Naive B cell (primary cell): Measurements from ENCODE around the gene ZNF44. TPM values are rescaled to one million over a fixed set of nuclear protein-coding genes. Genes with fewer than 3 reads are reported as not detected.

ENCODE experiments used
- ATAC-seq, 2 donors: fragments of 150-1000 bp; cut with Tn5 transposase; 2 replicates each; pipeline ENCODE4 v1.10.0; 2021; ENCODE audit warnings: low read depth in 2 of 2, mild to moderate bottlenecking in 2 of 2, moderate library complexity in 2 of 2
- DNase-seq: peaks from one replicate; pipeline ENCODE4 v3.0.0; 2022
- H3K27ac Mint-ChIP-seq, 6 donors: one replicate each; pipeline ENCODE4 v1.8.0; 2020 to 2022; ENCODE audit warnings: mild to moderate bottlenecking in 6 of 6, mixed read lengths in 6 of 6, moderate library complexity in 5 of 6, inconsistent platforms in 2 of 6
- H3K27me3 Mint-ChIP-seq, 3 donors: one replicate each; pipeline ENCODE4 v1.8.0; 2021 to 2022; ENCODE audit warnings: mixed read lengths in 3 of 3, mild to moderate bottlenecking in 1 of 3
- H3K36me3 Mint-ChIP-seq, 2 donors: one replicate each; pipeline ENCODE4 v1.8.0; 2020 to 2022; ENCODE audit warnings: mixed read lengths in 2 of 2, inconsistent platforms in 1 of 2, mild to moderate bottlenecking in 1 of 2
- H3K4me1 Mint-ChIP-seq, 3 donors: one replicate each; pipeline ENCODE4 v1.8.0; 2020 to 2022; ENCODE audit warnings: mixed read lengths in 3 of 3, inconsistent platforms in 1 of 3, mild to moderate bottlenecking in 1 of 3, moderate library complexity in 1 of 3
- H3K4me3 Mint-ChIP-seq, 8 donors: one replicate each; pipeline ENCODE4 v1.8.0; 2020 to 2022; ENCODE audit warnings: mild to moderate bottlenecking in 8 of 8, mixed read lengths in 8 of 8, moderate library complexity in 8 of 8, inconsistent platforms in 2 of 8
- H3K9me3 Mint-ChIP-seq, 7 donors: one replicate each; pipeline ENCODE4 v1.8.0; 2020 to 2022; ENCODE audit warnings: mixed read lengths in 7 of 7, mild to moderate bottlenecking in 5 of 7, inconsistent platforms in 2 of 7, moderate library complexity in 1 of 7
- polyA plus RNA-seq, 6 donors: library from polyadenylated mRNA; unstranded; fragments of 300-500 nt; fragmentation: Illumina TruSeq; gene quantifications; one replicate each; pipeline ENCODE4 v1.2.3, GENCODE V29; 2021; ENCODE audit warnings: low read depth in 6 of 6

The ZNF44 gene
- polyA plus RNA-seq, 6 donors from 2014 or later, result 13.9 to 21.7 (median 15.3) TPM

GRCh38 chr19:12247644-12248222 is 47.0 kb downstream of the ZNF44 start:
- Mint-ChIP-seq H3K4me3 (no peak overlapping the region), H3K4me1 (no peaks in the 10 kb centered on the region), H3K27ac (peak overlapping the region in 1 of 6 donors; percentile 70), H3K9me3 (peaks cover 4 to 71% (median 56%) of the 10 kb centered on the region in 7 donors), H3K36me3 (peaks cover 46 to 47% of the 10 kb centered on the region in 2 donors), H3K27me3 (no peaks in the 10 kb centered on the region)
- ATAC-seq (no peak), DNase-seq (no peak)

DNA sequence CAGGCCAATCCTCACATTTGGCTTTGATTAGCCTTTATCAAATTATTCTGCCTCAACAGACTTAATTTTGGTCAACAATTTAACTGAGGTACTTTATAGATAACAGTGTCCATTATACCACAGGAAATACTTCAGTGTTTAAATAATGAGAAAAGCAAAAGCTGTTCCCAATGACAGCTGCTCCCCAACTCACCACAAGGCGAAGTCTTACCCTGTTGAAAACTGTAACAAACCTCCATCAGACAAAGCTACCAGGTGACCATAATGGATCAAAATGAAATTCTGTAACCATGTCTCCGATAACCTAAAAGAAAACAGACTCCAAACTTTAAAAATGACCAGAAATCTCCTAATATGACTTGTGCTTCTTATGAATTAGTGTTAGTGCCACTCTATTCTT is 50.3 kb downstream of the ZNF44 start:
- Mint-ChIP-seq H3K27ac (no peak overlapping the region), H3K9me3 (peaks cover 0 to 54% (median 39%) of the 10 kb centered on the region in 7 donors), H3K4me1 (peaks cover 0 to 2% (median 0%) of the 10 kb centered on the region in 3 donors), H3K36me3 (peaks cover 46 to 50% of the 10 kb centered on the region in 2 donors), H3K27me3 (no peaks in the 10 kb centered on the region), H3K4me3 (no peak overlapping the region)
- DNase-seq (no peak), ATAC-seq (no peak)

DNA sequence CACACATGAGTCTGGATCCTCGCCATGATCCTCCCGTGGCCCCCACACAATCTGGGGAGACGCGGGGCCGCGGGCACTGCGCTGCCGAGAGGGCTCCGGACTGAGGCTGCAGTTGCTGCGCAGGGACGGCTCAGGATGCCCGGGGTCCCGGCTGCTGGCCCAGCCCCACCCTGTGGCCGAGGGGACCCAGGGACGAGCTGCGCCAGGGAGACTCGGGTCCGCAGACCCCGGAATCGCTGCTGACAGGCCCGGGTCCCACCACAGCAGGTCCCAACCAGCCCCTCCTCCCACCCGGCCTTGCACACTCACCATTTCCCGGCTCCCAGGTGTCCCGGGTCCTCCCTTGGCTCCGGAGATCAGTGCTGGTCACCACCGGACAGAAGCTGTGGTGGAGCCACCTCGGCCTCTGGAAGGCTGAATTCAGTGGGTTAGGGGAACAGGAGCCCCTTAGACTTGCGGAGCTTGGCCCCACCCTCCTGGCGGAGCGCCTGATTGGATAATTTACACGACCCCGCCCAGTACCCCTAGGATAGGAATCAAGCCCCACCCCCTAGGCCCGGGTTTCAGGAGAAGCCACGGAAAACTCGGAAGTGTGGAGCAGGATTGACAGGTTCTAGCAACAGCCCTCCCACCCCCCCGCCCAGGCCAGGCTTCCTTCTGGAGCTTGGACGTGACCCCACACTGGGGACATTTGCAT is 57.4 kb downstream of the ZNF44 start:
- H3K27me3 Mint-ChIP-seq, result no peaks in the 10 kb centered on the region

GRCh38 chr19:12232961-12233360 is 61.7 kb downstream of the ZNF44 start:
- DNase-seq (no peak), ATAC-seq (no peak)
- Mint-ChIP-seq H3K36me3 (peaks cover 38 to 51% of the 10 kb centered on the region in 2 donors), H3K27ac (no peak overlapping the region), H3K27me3 (no peaks in the 10 kb centered on the region), H3K4me3 (no peak overlapping the region), H3K4me1 (peaks cover 0 to 6% (median 0%) of the 10 kb centered on the region in 3 donors), H3K9me3 (peaks cover 0 to 2% (median 0%) of the 10 kb centered on the region in 7 donors)

More for the DNA sequence above, 57.4 kb downstream of the ZNF44 start:
- ATAC-seq, result no peak
- H3K4me3 Mint-ChIP-seq, result no peak overlapping the region
- peaks cover 0 to 6% (median 3%) of the 10 kb centered on the region in 7 donors for H3K9me3 Mint-ChIP-seq
- peaks cover 0 to 6% (median 0%) of the 10 kb centered on the region in 3 donors for H3K4me1 Mint-ChIP-seq
- peaks cover 24 to 35% of the 10 kb centered on the region in 2 donors for H3K36me3 Mint-ChIP-seq
- H3K27ac Mint-ChIP-seq, result peak overlapping the region in 1 of 6 donors; percentile 30
- DNase-seq, result no peak

- no peak for DNase-seq
- no peak overlapping the region for H3K4me3 Mint-ChIP-seq
- H3K36me3 Mint-ChIP-seq, result peaks cover 38 to 51% of the 10 kb centered on the region in 2 donors
- H3K9me3 Mint-ChIP-seq, result peaks cover 0 to 2% (median 0%) of the 10 kb centered on the region in 7 donors
- peaks cover 0 to 6% (median 0%) of the 10 kb centered on the region in 3 donors for H3K4me1 Mint-ChIP-seq
- ATAC-seq, result no peak
- H3K27me3 Mint-ChIP-seq, result no peaks in the 10 kb centered on the region
- no peak overlapping the region for H3K27ac Mint-ChIP-seq
Measured at GRCh38 chr19:12230751-12231733, 63.6 kb downstream of the ZNF44 start.

DNA sequence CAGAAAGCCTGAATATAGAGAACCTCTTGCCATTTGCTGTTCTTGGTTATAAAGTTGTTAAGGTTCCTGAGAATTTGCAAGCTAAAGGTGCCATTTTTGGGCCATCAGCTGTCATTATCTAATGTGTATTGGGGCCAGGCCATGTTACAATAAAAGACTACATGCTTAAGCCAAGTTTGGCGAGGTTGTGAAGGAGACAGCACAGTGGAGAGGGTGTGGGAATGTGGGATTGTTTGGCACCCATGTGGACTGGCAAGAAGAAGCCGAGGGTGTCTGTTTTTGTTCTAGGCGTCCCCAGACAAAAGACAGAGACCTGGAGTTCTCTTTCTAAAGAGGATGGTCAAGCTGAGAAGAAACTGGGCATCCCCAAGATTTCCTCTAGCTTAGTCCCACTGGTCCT is 64.7 kb downstream of the ZNF44 start:
- Mint-ChIP-seq H3K27ac (no peak overlapping the region), H3K27me3 (no peaks in the 10 kb centered on the region), H3K4me3 (no peak overlapping the region), H3K4me1 (peaks cover 0 to 6% (median 0%) of the 10 kb centered on the region in 3 donors), H3K9me3 (peaks cover 0 to 2% (median 0%) of the 10 kb centered on the region in 7 donors), H3K36me3 (peaks cover 37 to 47% of the 10 kb centered on the region in 2 donors)
- no peak for DNase-seq
- ATAC-seq, result no peak

GRCh38 chr19:12224676-12225075 is 70.0 kb downstream of the ZNF44 start:
- H3K4me3 Mint-ChIP-seq, result no peak overlapping the region
- H3K27me3 Mint-ChIP-seq, result no peaks in the 10 kb centered on the region
- DNase-seq, result no peak
- no peaks in the 10 kb centered on the region for H3K4me1 Mint-ChIP-seq
- peaks cover 0 to 2% (median 0%) of the 10 kb centered on the region in 7 donors for H3K9me3 Mint-ChIP-seq
- no peak for ATAC-seq
- H3K36me3 Mint-ChIP-seq, result peaks cover 7 to 16% of the 10 kb centered on the region in 2 donors
- peak overlapping the region in 1 of 6 donors; percentile 28 for H3K27ac Mint-ChIP-seq

- no peak for ATAC-seq
Measured at GRCh38 chr19:12222980-12223630, 71.6 kb downstream of the ZNF44 start.

More at GRCh38 chr19:12222980-12223630, 71.6 kb downstream of the ZNF44 start:
- Mint-ChIP-seq H3K4me3 (no peak overlapping the region), H3K27ac (peak overlapping the region in 1 of 6 donors; percentile 39), H3K9me3 (peaks cover 3 to 14% (median 9%) of the 10 kb centered on the region in 7 donors), H3K4me1 (no peaks in the 10 kb centered on the region), H3K27me3 (no peaks in the 10 kb centered on the region), H3K36me3 (peaks cover 8 to 14% of the 10 kb centered on the region in 2 donors)
- DNase-seq, result no peak

Other genes starting within 250 kb of the ZNF44 start
- under 1 TPM in 2 of 6 donors, not detected in 4; 0.14 to 0.27 TPM for gene ZNF878, start 241.9 kb downstream of the ZNF44 start, polyA plus RNA-seq
- gene ZNF844, start 230.2 kb downstream of the ZNF44 start, polyA plus RNA-seq, result 10 to 100 TPM in 5 of 6 donors, 1 to 10 TPM in 1; 6.5 to 44.1 (median 19.2) TPM
- gene ZNF20, start 154.5 kb downstream of the ZNF44 start, polyA plus RNA-seq, result 1 to 10 TPM; 1.8 to 5.5 (median 2.9) TPM
- gene ZNF625, start 138.1 kb downstream of the ZNF44 start, polyA plus RNA-seq, result 1 to 10 TPM in 2 of 6 donors, under 1 TPM in 3, not detected in 1; 0.47 to 1.2 (median 0.95) TPM
- 10 to 100 TPM; 21.6 to 33.2 (median 25.2) TPM for gene ZNF136, start 131.8 kb downstream of the ZNF44 start, polyA plus RNA-seq
- 1 to 10 TPM; 2.6 to 6.0 (median 3.9) TPM for gene ZNF563, start 38.8 kb upstream of the ZNF44 start, polyA plus RNA-seq
- 1 to 10 TPM in 5 of 6 donors, not detected in 1; 1.7 to 2.5 (median 2.1) TPM for gene ZNF442, start 70.8 kb upstream of the ZNF44 start, polyA plus RNA-seq
- gene ZNF799, start 106.4 kb upstream of the ZNF44 start, polyA plus RNA-seq, result 1 to 10 TPM; 2.0 to 9.5 (median 5.9) TPM
- 1 to 10 TPM; 1.4 to 4.3 (median 3.1) TPM for gene ZNF443, start 146.1 kb upstream of the ZNF44 start, polyA plus RNA-seq
- gene ZNF709, start 189.9 kb upstream of the ZNF44 start, polyA plus RNA-seq, result 1 to 10 TPM in 5 of 6 donors, not detected in 1; 1.4 to 2.8 (median 2.3) TPM